GM12865 (cell line): ENCODE data around the gene AOAH.

Experiments used
- DNase-seq: peaks from one replicate; pipeline ENCODE4 v3.0.0; 2010; ENCODE audit warnings: low read depth
- H3K4me3 ChIP-seq: 2 replicates; pipeline ENCODE4 v1.5.1; 2011; ENCODE audit warnings: mild to moderate bottlenecking, low read depth, low read length, control low read depth
- TF ChIP-seq, protein P1 (sequence below): IDR thresholded peaks from 2 replicates; pipeline ENCODE4 v1.5.1; 2011; ENCODE audit warnings: low read length, control low read depth, low read depth, inconsistent platforms; ENCODE audit not compliant: insufficient read depth; ENCODE audit errors: missing control alignments

AOAH gene

DNA sequence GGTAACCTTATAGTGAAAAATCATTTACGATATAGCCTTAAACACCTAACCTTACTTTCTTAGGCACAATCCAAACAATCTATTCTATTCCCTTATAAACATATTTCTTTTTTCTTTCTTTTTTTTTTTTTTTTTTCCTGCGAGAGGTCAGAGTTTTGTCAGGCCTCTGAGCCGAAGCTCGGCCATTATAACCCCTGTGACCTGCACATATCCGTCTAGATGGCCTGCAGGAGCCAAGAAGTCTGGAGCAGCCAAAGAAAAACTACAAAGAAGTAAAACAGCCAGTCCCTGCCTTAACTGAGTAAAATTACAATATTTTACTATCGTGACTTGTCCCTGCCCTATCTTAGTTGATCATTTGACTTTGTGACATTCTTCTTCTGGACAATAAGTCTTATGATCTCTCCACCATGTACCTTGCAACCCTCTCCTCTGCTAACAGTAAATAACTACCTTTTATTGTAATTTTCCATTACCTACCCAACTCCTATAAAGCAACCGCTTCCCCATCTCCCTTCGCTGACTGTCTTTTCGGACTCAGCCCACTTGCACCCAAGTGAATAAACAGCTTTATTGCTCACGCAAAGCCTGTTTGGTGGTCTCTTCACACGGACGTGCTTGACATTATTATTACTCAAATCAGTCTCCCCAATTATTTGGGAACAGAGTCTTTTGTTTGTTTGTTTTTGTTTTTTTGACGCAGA is 64.5 kb downstream of the AOAH start:
- TF ChIP-seq, protein P1, sequence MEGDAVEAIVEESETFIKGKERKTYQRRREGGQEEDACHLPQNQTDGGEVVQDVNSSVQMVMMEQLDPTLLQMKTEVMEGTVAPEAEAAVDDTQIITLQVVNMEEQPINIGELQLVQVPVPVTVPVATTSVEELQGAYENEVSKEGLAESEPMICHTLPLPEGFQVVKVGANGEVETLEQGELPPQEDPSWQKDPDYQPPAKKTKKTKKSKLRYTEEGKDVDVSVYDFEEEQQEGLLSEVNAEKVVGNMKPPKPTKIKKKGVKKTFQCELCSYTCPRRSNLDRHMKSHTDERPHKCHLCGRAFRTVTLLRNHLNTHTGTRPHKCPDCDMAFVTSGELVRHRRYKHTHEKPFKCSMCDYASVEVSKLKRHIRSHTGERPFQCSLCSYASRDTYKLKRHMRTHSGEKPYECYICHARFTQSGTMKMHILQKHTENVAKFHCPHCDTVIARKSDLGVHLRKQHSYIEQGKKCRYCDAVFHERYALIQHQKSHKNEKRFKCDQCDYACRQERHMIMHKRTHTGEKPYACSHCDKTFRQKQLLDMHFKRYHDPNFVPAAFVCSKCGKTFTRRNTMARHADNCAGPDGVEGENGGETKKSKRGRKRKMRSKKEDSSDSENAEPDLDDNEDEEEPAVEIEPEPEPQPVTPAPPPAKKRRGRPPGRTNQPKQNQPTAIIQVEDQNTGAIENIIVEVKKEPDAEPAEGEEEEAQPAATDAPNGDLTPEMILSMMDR, result no peak
- DNase-seq, result no peak
- no peak overlapping the region for H3K4me3 ChIP-seq

DNA sequence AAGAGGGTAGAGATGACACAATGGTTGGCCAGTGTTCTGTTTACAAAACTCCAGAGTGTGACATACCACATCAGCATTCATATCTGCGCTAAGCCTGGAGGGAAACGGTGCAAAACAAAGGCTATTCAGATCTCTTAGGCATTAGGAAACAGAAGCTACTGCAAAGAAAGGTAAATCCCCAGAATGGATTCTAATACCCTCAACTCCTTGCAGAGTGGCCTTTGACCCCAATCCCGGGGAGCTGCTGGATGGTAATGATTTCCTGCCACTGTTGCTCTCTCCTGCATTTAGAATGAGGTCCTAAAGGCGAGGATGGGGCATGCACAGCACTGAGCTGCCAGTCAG is 65.2 kb downstream of the AOAH start:
- TF ChIP-seq, protein P1, result no peak
- DNase-seq, result no peak
- H3K4me3 ChIP-seq, result no peak overlapping the region

DNA sequence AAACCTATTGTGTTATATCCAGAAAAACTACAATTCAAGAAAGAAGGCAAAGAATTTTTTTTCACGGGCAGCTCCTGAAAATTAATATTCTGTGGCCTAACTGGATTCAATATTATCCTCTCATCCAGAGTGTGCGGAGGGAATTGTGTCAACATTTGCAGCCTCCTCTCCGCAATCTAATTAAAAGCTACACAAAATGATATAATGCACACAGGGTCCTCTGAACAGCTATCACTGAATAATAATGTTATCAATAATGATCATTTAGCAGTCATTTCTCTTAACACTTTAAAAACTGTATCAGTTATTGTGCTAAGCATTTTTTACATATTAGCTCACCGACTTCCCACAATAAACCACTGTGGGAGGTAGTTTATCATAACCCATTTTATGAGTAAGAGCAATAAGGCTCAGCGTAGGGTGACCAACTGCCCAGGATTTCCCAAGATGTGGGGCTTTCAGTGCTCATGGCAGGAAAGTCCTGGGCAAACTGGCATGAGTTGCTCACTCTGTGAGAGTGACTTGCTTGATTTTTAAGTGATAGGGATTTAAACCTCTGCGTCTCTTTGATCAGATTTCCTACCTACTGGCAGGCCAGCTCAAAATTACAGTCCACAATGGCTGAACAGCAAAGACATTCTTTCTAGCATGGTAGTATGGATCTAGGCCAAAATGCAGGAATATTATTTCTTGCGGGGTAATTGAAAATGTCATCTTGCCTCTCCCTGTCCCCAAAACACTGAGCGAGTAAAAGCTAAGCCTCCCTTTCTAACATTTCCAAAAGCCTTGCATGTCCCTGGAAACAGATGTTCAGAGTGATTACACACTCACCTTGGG is 65.7 kb downstream of the AOAH start:
- H3K4me3 ChIP-seq, result no peak overlapping the region
- DNase-seq, result no peak
- TF ChIP-seq, protein P1, result no peak

DNA sequence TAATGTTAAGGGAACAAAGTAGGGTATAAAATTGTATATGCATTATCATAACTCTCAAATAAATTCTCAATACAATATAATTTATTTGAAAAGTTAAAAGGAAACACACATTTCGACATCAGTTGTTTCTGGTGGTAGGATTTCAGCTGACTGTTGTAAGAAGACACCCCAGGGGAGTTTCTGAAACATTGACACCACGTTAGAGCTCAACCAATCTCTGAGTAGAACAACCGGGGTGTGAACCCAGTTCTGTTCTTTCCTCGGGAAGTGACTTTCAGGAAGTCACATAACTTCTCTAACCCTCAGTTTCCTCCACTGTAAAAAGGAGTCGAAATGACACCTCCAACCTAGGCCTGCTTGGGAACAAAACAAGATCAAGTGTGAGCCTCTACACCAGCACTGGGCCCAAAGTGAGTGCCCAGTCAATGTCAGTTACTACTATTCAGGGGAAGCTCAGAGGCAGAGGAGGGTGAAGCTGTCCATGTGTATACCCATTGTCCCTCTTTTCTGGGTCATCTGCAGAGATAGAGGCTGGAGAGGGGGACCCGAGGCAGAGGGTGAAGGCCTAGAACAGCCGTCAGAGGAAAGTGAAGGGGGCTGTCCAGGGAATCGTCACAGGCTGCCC is 67.1 kb downstream of the AOAH start:
- H3K4me3 ChIP-seq, result no peak overlapping the region
- TF ChIP-seq, protein P1, result no peak
- no peak for DNase-seq

DNA sequence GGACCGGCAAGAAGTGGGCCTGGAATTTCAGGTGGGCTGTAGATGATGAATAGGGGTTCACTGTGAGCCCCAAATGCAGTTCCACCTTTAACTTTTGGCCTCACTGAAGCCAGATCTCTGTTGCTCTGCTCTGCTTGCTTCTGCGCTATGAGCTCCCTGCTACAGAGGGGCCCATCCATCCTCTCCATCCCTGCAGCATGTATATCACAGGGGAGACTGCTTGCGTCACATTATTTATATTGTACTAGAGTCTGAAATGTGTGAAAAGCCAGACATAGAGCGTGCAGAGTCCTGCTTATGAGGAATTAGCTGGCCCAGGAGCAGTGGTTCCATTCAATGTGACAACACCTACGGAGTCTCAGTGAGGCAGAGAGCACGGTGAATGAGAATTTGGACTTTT is 69.9 kb downstream of the AOAH start:
- no peak for DNase-seq
- TF ChIP-seq, protein P1, result no peak

DNA sequence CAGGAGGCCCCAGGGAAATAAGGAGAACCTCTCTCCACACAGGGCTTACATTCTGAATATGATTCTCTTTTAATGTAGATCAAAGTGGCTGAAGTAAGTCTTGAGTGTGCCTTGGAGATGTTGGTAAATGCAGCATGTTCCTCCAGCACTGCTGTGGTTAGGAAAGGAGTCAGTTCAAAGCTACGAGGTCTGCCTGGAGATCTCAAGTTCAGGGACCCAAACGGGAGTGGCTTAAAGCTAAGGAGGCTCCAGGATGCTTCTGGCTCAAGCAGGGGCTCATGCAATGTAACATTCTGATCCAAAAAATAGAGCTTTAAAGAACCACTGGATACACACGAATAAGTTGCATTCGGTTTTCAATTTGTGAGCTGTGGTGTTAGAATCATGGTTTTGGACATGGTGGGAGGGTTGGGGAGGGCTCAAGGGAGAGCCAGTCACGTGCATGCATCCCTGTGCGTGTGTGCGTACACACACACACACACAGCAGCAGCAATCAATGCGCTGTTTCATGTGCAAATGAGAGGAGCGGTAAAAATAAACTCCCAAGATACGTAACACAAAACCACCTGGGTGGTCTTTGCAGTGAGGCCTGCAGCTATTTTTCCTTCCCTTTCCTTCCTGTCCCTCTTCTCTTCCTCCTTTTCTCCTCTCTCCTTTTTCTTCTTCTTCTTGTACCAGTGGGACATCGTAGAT is 70.5 kb downstream of the AOAH start:
- H3K4me3 ChIP-seq, result no peak overlapping the region
- no peak for DNase-seq
- TF ChIP-seq, protein P1, result no peak

More for the DNA sequence above, 69.9 kb downstream of the AOAH start:
- no peak overlapping the region for H3K4me3 ChIP-seq
